ENCODE data around the gene P2RX2. TPM values are rescaled to one million over a fixed set of nuclear protein-coding genes. Genes with fewer than 3 reads are reported as not detected.

Gene P2RX2
- total and polyA plus RNA-seq, 2 experiments from 2014 or later: 1.1 to 1.7 TPM

DNA sequence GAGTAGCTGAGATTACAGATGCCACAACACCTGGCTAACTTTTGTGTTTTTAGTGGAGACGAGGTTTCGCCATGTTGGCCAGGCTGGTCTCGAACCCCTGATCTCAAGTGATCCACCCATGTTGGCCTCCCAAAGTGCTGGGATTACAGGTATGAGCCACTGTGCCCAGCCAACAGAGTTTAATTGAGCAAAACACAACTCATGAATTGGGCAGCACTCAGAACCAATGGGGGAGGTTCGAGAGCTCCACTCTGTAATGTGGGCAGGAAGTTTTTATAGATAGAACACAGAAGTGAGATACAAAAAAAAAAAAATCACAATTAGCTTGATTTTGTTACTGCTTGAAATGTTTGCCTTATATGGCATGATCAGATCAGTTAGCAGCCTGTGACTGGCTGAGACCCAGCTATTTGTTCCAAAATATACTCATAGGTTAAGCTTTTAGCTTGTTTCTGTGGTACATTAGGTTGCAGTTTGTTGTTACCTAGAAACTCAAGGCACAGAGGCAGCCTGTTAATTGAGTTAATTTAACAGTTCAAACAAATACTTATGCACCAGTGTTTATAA is 1.4 kb upstream of the P2RX2 start:
- H3K27me3 Mint-ChIP-seq (ENCODE audit: insufficient read depth, low read depth, poor library complexity): peaks cover 68% of the 10 kb centered on the region

More for the DNA sequence above, 1.4 kb upstream of the P2RX2 start:
- no peak for TF ChIP-seq CTCF (conservative IDR thresholded peaks at IDR 0.05; ENCODE audit: low read depth in 2 of 2)
- TF ChIP-seq POLR2AphosphoS5 (IDR thresholded peaks at IDR 0.05; ENCODE audit: low read depth): no peak
- no peak for TF ChIP-seq EZH2phosphoT487 (IDR thresholded peaks at IDR 0.05; ENCODE audit: unreplicated experiment)
- no peak for TF ChIP-seq STAT1 (IDR thresholded peaks at IDR 0.05; ENCODE audit: unreplicated experiment)
- no peak for TF ChIP-seq ZNF114 (CRISPR knock-in tag; IDR thresholded peaks at IDR 0.05)
- TF ChIP-seq CREB1 (CRISPR knock-in tag; IDR thresholded peaks at IDR 0.05; ENCODE audit: low read depth): no peak
- TF ChIP-seq REST (IDR thresholded peaks at IDR 0.05; ENCODE audit: unreplicated experiment): no peak
- TF ChIP-seq, protein P1, sequence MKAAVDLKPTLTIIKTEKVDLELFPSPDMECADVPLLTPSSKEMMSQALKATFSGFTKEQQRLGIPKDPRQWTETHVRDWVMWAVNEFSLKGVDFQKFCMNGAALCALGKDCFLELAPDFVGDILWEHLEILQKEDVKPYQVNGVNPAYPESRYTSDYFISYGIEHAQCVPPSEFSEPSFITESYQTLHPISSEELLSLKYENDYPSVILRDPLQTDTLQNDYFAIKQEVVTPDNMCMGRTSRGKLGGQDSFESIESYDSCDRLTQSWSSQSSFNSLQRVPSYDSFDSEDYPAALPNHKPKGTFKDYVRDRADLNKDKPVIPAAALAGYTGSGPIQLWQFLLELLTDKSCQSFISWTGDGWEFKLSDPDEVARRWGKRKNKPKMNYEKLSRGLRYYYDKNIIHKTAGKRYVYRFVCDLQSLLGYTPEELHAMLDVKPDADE (IDR thresholded peaks at IDR 0.05): no peak
- TF ChIP-seq ZNF331 (CRISPR knock-in tag; IDR thresholded peaks at IDR 0.05; ENCODE audit: low read depth): no peak
- no peak for TF ChIP-seq JUNB (IDR thresholded peaks at IDR 0.05; ENCODE audit: unreplicated experiment)
- no peak for TF ChIP-seq NANOG (IDR thresholded peaks at IDR 0.05; ENCODE audit: borderline replicate concordance)
- TF ChIP-seq EZH2 (IDR thresholded peaks at IDR 0.05; ENCODE audit: low read depth, unreplicated experiment): no peak
- TF ChIP-seq, protein P2, sequence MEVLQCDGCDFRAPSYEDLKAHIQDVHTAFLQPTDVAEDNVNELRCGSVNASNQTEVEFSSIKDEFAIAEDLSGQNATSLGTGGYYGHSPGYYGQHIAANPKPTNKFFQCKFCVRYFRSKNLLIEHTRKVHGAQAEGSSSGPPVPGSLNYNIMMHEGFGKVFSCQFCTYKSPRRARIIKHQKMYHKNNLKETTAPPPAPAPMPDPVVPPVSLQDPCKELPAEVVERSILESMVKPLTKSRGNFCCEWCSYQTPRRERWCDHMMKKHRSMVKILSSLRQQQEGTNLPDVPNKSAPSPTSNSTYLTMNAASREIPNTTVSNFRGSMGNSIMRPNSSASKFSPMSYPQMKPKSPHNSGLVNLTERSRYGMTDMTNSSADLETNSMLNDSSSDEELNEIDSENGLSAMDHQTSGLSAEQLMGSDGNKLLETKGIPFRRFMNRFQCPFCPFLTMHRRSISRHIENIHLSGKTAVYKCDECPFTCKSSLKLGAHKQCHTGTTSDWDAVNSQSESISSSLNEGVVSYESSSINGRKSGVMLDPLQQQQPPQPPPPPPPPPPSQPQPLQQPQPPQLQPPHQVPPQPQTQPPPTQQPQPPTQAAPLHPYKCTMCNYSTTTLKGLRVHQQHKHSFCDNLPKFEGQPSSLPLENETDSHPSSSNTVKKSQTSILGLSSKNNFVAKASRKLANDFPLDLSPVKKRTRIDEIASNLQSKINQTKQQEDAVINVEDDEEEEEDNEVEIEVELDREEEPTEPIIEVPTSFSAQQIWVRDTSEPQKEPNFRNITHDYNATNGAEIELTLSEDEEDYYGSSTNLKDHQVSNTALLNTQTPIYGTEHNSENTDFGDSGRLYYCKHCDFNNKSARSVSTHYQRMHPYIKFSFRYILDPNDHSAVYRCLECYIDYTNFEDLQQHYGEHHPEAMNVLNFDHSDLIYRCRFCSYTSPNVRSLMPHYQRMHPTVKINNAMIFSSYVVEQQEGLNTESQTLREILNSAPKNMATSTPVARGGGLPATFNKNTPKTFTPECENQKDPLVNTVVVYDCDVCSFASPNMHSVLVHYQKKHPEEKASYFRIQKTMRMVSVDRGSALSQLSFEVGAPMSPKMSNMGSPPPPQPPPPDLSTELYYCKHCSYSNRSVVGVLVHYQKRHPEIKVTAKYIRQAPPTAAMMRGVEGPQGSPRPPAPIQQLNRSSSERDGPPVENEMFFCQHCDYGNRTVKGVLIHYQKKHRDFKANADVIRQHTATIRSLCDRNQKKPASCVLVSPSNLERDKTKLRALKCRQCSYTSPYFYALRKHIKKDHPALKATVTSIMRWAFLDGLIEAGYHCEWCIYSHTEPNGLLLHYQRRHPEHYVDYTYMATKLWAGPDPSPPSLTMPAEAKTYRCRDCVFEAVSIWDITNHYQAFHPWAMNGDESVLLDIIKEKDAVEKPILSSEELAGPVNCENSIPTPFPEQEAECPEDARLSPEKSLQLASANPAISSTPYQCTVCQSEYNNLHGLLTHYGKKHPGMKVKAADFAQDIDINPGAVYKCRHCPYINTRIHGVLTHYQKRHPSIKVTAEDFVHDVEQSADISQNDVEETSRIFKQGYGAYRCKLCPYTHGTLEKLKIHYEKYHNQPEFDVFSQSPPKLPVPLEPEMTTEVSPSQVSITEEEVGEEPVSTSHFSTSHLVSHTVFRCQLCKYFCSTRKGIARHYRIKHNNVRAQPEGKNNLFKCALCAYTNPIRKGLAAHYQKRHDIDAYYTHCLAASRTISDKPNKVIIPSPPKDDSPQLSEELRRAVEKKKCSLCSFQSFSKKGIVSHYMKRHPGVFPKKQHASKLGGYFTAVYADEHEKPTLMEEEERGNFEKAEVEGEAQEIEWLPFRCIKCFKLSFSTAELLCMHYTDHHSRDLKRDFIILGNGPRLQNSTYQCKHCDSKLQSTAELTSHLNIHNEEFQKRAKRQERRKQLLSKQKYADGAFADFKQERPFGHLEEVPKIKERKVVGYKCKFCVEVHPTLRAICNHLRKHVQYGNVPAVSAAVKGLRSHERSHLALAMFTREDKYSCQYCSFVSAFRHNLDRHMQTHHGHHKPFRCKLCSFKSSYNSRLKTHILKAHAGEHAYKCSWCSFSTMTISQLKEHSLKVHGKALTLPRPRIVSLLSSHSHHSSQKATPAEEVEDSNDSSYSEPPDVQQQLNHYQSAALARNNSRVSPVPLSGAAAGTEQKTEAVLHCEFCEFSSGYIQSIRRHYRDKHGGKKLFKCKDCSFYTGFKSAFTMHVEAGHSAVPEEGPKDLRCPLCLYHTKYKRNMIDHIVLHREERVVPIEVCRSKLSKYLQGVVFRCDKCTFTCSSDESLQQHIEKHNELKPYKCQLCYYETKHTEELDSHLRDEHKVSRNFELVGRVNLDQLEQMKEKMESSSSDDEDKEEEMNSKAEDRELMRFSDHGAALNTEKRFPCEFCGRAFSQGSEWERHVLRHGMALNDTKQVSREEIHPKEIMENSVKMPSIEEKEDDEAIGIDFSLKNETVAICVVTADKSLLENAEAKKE (CRISPR knock-in tag; IDR thresholded peaks at IDR 0.05): no peak
- Mint-ChIP-seq H3K36me3 (ENCODE audit: low read depth) (peaks cover 12% of the 10 kb centered on the region), H3K27ac (no peak overlapping the region), H3K4me1 (peaks cover 5% of the 10 kb centered on the region; the same call in 2 of the 3 replicates), H3K4me3 (no peak overlapping the region; the same call in 2 of the 3 replicates), H3K9me3 (peaks cover 34% of the 10 kb centered on the region)
- Histone ChIP-seq H3K4me3 (no peak overlapping the region), H3K9me2 (ENCODE audit: insufficient read depth) (no peaks in the 10 kb centered on the region), H3K27me3 (ENCODE audit: insufficient read depth) (peaks cover 77% of the 10 kb centered on the region), H3K36me3 (ENCODE audit: insufficient read depth) (no peaks in the 10 kb centered on the region), H4K20me1 (replicated peaks; ENCODE audit: insufficient read depth) (0 out of 2 replicates have a peak, but pooled peaks cover 6% of the 10 kb centered on the region), H3K27ac (ENCODE audit: low read depth) (no peak overlapping the region), H2AFZ (no peak overlapping the region), H3F3A (replicated peaks; ENCODE audit: low read depth) (0 out of 2 replicates have a peak, but pooled peaks cover 3% of the 10 kb centered on the region), H3K4me2 (no peak overlapping the region), H3K79me2 (replicated peaks; ENCODE audit: insufficient read depth) (no peaks in the 10 kb centered on the region), H3K4me1 (ENCODE audit: insufficient read depth) (peaks cover 6% of the 10 kb centered on the region; the same call in 1 of the 2 replicates)
- no peak for DNase-seq (ENCODE audit: low spot score)
- no peak for ATAC-seq
